HG03442 (cell line): ENCODE results near the gene PRRC2A.

Source experiments
- ATAC-seq: cut with Tn5 transposase; IDR thresholded peaks from one replicate; pipeline ENCODE4 v1.9.1; 2021; ENCODE audit warnings: mild to moderate bottlenecking, moderate library complexity; ENCODE audit not compliant: unreplicated experiment

The PRRC2A gene

GRCh38 chr6:31621991-31622390 is 1.5 kb downstream of the PRRC2A start:
- ATAC-seq = no peak

GRCh38 chr6:31622684-31623091 is 2.2 kb downstream of the PRRC2A start:
- no peak for ATAC-seq

GRCh38 chr6:31624070-31624469 is 3.6 kb downstream of the PRRC2A start:
- no peak for ATAC-seq

- no peak for ATAC-seq
Observed at GRCh38 chr6:31626952-31627351, 6.4 kb downstream of the PRRC2A start.

DNA sequence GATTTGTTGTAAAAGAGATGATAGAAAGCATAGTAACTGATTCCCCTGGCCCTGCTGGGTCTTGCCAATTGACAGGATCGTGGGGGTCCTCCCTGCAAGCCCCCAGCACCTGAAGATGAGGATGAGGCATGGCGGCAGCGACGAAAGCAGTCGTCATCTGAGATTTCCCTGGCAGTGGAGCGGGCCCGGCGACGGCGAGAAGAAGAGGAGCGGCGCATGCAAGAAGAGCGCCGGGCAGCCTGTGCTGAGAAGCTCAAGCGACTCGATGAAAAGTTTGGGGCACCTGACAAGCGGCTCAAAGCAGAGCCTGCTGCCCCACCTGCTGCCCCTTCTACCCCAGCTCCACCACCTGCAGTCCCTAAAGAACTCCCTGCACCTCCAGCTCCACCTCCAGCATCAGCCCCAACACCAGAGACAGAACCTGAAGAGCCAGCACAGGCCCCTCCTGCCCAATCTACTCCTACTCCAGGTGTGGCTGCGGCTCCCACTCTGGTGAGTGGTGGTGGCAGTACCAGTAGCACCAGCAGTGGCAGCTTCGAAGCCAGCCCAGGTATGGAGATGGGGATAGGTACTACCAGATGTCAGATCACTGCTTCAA is 7.3 kb downstream of the PRRC2A start:
- no peak for ATAC-seq

- no peak for ATAC-seq
Observed at GRCh38 chr6:31629014-31629413, 8.5 kb downstream of the PRRC2A start.

- no peak for ATAC-seq
Observed at GRCh38 chr6:31630177-31630934, 9.8 kb downstream of the PRRC2A start.

DNA sequence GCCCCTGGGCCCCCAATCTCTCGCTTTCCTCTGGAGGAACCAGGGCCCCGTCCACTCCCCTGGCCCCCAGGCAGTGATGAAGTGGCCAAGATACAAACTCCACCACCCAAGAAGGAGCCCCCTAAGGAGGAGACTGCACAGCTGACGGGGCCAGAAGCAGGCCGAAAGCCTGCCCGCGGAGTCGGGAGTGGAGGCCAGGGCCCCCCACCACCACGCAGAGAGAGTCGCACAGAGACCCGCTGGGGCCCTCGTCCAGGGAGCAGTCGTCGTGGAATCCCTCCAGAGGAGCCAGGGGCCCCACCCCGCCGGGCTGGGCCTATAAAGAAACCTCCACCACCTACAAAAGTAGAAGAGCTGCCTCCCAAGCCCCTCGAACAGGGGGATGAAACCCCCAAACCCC is 10.7 kb downstream of the PRRC2A start:
- no peak for ATAC-seq

- ATAC-seq = no peak
Observed at GRCh38 chr6:31631681-31632278, 11.3 kb downstream of the PRRC2A start.

GRCh38 chr6:31632279-31632946 is 11.9 kb downstream of the PRRC2A start:
- no peak for ATAC-seq

- ATAC-seq = no peak
Observed at GRCh38 chr6:31633447-31633846, 12.9 kb downstream of the PRRC2A start.

- ATAC-seq = no peak
Observed at GRCh38 chr6:31634131-31634530, 13.6 kb downstream of the PRRC2A start.

DNA sequence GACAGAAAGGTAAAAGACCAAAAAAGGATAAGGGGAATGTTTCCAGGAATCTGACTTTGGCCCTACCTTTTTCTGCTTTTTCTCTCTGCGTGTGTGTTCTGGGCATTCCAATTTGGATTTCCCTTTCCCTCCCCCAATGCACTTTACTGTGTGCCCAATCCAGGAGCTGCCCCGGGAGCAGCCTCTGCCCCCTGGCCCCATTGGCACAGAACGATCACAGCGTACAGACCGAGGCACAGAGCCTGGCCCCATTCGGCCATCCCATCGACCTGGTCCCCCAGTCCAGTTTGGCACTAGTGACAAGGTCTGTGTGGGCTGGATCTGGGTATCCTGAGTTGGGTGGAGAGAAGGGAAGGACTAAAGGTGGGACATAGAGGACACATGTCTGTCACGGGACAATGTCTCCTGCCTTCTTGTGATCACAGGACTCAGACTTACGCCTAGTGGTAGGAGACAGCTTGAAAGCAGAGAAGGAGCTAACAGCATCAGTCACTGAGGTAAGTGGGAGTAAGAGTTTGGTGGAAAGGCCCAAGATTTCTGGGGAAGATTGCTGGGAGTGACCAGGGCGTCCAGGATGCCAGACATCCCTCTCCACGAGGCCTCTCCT is 14.6 kb downstream of the PRRC2A start:
- ATAC-seq = no peak

DNA sequence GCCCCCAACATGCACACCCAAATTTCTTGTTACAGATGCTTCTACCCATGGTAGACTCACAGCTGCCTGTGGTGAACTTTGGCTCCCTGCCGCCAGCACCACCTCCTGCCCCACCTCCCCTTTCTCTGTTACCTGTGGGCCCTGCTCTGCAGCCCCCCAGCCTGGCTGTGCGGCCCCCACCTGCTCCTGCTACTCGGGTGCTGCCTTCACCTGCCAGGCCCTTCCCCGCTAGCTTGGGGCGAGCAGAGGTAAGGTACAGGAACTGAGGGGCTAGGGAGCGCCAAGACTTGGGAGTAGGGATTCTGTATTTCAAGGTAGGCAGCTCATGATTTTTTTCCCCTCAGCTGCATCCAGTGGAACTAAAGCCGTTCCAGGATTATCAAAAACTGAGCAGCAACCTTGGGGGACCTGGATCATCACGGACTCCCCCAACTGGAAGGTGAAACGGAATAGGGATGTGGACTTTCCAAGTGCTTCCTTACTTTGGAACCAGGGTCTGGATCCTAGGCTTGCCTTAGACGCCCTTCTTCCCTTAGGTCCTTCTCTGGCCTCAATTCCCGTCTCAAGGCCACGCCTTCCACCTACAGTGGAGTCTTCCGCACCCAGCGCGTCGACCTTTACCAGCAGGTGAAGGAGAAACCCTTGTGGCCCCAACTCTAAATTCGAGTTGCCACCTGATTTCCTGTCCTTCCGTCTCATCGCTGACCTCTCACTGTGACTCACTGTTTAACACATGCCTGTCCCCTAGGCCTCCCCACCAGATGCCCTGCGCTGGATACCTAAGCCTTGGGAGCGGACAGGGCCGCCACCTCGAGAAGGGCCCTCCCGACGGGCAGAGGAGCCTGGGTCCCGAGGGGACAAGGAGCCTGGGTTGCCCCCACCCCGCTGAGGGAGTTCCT is 16.4 kb downstream of the PRRC2A start:
- ATAC-seq = no peak

GRCh38 chr6:31639043-31639442 is 18.5 kb downstream of the PRRC2A start:
- no peak for ATAC-seq

GRCh38 chr6:31639449-31639861 is 18.9 kb downstream of the PRRC2A start:
- no peak for ATAC-seq

DNA sequence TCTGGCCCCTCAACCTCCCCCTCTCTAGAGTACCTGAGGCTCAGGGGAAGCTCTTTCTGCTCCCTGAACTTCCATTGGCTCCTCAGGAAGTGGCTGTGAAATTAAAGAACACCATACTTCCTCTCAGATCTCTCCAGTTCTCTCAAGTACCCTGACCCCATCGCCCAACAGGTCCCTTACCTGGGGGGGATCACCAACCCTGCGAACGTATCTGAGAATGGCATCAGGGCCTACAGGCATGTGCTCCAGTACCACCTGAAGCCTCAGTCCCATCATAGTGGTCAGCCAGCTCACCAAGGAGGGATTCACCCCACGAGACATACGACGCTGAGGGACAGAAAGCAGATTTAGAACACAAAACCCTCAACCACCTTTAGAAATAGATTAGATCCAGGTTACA is 20.1 kb downstream of the PRRC2A start:
- ATAC-seq = no peak

DNA sequence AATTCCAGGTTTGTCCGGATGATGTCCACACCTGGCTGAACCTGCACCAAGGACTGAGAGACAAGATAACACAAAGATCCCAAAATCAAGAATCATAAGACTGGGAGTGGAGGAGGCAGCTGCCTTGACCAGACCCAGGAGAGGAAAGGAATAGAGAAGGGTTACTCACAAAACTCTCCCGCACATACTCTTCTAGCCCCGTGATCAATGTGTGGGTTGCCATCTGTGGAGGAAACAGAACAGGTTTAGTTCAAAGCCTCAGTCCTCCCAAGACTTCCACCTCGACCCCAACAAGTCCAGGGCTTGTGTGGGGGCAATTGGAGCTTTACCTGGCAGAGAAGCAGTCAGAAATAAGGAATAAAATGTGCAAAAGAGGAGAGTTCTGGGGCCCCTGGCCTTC is 20.9 kb downstream of the PRRC2A start:
- ATAC-seq = no peak

DNA sequence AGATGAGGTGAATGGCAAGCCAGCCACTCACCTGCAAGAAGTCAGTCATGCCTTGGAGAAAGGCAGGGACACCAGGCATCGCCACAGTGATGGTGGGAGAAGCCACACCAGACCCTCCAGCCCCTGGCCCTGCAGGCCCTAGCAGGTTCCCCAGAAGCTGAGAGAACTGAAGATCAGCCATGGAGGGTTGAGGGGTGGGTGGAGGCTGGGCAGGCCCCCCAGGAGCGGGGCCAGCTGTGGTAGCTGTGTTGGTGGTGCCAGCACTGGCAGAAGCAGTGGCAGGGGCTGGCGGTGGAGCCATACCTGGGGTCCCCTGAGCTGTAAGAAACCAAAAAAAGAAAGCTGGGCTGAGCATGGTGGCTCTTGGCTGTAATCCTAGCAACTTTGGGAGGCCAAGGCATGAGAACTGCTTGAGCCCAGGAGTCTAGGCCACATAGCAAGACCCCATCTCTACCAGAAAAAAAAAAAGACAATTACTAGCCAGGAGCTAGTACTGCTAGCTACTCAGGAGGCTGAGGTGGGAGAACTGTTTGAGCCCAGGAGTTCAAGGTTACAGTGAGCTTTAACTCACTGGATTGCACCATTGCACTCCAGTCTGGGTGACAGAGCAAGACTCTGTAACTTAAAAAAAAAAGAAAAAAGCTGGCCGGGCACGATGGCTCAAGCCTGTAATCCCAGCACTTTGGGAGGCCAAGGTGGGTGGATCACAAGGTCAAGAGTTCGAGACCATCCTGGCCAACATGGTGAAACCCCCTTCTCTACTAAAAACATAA is 22.5 kb downstream of the PRRC2A start:
- no peak for ATAC-seq
